Liver (tissue), 3 donors: ENCODE results near the gene RNU7-1.

Experiments
- ATF3 ChIP-seq: IDR thresholded peaks from 2 replicates; pipeline ENCODE4 v1.6.1; 2016; ENCODE audit warnings: antibody characterized with exemption
- EGR1 ChIP-seq, 2 donors: IDR thresholded peaks; 2 replicates each; pipeline ENCODE4 v1.6.1; 2016 to 2018; ENCODE audit warnings: antibody characterized with exemption in 2 of 2, low read depth in 2 of 2
- FOXA1 ChIP-seq: IDR thresholded peaks from 2 replicates; pipeline ENCODE4 v1.6.1; 2016; ENCODE audit warnings: antibody characterized with exemption
- GABPA ChIP-seq, 2 donors: IDR thresholded peaks in 1 of 2; conservative IDR thresholded peaks in 1 of 2; 2 replicates each; pipeline ENCODE4 v1.6.1; 2016; ENCODE audit warnings: antibody characterized with exemption in 2 of 2, mild to moderate bottlenecking in 1 of 2, moderate library complexity in 1 of 2
- HNF4G ChIP-seq: IDR thresholded peaks from 2 replicates; pipeline ENCODE4 v1.6.1; 2016; ENCODE audit warnings: antibody characterized with exemption
- RAD21 ChIP-seq, 2 donors: IDR thresholded peaks; 2 replicates each; pipeline ENCODE4 v1.6.1; 2016; ENCODE audit warnings: antibody characterized with exemption in 2 of 2, mild to moderate bottlenecking in 2 of 2
- SP1 ChIP-seq: IDR thresholded peaks from 2 replicates; pipeline ENCODE4 v1.6.1; 2018; ENCODE audit warnings: antibody characterized with exemption, mild to moderate bottlenecking
- TAF1 ChIP-seq: conservative IDR thresholded peaks from 2 replicates; pipeline ENCODE4 v1.6.1; 2016; ENCODE audit warnings: antibody characterized with exemption, mild to moderate bottlenecking
- YY1 ChIP-seq: IDR thresholded peaks from 2 replicates; pipeline ENCODE4 v1.6.1; 2016; ENCODE audit warnings: antibody characterized with exemption, mild to moderate bottlenecking
- TF ChIP-seq, protein P1 (sequence below): fragments of 150-350 bp; IDR thresholded peaks from 2 replicates; pipeline ENCODE4 v1.5.1; 2017; ENCODE audit warnings: improper control_type of control experiment, low read depth, low read length; ENCODE audit not compliant: missing input control
- TF ChIP-seq, protein P2 (sequence below): IDR thresholded peaks from 2 replicates; pipeline ENCODE4 v1.6.1; 2016; ENCODE audit warnings: antibody characterized with exemption
- TF ChIP-seq, protein P3 (sequence below): IDR thresholded peaks from 2 replicates; pipeline ENCODE4 v1.6.1; 2016; ENCODE audit warnings: antibody characterized with exemption, mild to moderate bottlenecking
- donor health status: healthy.
- donor health status: healthy.

DNA sequence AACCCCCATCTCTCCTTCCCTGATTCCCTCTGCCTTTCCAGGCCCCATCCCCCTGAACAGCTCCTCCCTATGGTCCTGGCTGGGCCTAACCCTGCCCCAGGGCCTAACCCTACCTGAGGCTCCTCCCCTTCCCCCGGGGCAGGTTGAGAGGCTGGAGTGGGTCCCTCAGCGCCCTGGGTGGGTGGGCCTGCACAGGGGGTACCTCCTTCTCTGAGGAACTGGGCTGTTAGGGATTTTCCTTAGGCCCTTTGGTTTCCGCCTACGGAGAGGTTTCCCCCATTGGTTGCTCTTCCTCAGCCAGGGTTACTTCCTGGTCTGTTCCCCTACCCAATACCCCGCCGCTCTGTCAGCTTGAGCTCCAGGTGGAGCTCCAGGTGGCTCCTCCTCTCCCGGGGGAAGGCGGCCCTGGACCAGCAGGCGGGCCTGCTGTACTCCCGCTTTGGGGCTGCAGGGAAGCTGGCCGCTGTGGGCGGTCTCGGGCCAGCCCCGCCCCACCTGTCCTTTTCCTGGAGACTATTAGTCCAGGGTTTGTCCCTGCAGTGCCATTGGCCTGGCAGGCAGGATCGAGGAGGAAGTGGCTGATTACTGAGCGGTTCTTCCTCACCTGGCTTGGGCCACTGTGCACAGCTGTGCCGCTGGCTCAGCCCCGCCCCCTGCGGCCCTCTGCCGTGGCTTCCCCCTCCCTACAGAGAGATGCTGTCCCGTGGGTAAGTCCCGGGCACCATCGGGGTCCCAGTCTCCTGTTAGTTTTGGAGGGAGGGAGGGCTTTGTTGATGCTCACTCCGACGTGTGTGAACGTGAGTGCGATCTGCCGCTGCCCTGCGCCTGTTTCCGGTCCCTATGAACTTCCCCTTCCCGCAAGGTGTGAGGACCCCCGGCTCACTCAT lies 2.7 kb downstream of the RNU7-1 start:
- peak in 1 of 2 donors; percentile 71 for TF ChIP-seq GABPA (IDR thresholded peaks at IDR 0.05 in 1 of 2, conservative IDR thresholded peaks at IDR 0.05 in 1 of 2)
- TF ChIP-seq TAF1: peak; percentile 92
- TF ChIP-seq, protein P1, sequence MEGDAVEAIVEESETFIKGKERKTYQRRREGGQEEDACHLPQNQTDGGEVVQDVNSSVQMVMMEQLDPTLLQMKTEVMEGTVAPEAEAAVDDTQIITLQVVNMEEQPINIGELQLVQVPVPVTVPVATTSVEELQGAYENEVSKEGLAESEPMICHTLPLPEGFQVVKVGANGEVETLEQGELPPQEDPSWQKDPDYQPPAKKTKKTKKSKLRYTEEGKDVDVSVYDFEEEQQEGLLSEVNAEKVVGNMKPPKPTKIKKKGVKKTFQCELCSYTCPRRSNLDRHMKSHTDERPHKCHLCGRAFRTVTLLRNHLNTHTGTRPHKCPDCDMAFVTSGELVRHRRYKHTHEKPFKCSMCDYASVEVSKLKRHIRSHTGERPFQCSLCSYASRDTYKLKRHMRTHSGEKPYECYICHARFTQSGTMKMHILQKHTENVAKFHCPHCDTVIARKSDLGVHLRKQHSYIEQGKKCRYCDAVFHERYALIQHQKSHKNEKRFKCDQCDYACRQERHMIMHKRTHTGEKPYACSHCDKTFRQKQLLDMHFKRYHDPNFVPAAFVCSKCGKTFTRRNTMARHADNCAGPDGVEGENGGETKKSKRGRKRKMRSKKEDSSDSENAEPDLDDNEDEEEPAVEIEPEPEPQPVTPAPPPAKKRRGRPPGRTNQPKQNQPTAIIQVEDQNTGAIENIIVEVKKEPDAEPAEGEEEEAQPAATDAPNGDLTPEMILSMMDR: no peak
- peak; percentile 86 for TF ChIP-seq YY1
- TF ChIP-seq ATF3: no peak
- TF ChIP-seq FOXA1: no peak
- TF ChIP-seq, protein P2, sequence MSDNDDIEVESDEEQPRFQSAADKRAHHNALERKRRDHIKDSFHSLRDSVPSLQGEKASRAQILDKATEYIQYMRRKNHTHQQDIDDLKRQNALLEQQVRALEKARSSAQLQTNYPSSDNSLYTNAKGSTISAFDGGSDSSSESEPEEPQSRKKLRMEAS: no peak
- TF ChIP-seq EGR1 (IDR thresholded peaks at IDR 0.05; ENCODE audit: low read depth in 2 of 2): peak; percentile 63 to 81
- no peak for TF ChIP-seq HNF4G
- TF ChIP-seq, protein P3, sequence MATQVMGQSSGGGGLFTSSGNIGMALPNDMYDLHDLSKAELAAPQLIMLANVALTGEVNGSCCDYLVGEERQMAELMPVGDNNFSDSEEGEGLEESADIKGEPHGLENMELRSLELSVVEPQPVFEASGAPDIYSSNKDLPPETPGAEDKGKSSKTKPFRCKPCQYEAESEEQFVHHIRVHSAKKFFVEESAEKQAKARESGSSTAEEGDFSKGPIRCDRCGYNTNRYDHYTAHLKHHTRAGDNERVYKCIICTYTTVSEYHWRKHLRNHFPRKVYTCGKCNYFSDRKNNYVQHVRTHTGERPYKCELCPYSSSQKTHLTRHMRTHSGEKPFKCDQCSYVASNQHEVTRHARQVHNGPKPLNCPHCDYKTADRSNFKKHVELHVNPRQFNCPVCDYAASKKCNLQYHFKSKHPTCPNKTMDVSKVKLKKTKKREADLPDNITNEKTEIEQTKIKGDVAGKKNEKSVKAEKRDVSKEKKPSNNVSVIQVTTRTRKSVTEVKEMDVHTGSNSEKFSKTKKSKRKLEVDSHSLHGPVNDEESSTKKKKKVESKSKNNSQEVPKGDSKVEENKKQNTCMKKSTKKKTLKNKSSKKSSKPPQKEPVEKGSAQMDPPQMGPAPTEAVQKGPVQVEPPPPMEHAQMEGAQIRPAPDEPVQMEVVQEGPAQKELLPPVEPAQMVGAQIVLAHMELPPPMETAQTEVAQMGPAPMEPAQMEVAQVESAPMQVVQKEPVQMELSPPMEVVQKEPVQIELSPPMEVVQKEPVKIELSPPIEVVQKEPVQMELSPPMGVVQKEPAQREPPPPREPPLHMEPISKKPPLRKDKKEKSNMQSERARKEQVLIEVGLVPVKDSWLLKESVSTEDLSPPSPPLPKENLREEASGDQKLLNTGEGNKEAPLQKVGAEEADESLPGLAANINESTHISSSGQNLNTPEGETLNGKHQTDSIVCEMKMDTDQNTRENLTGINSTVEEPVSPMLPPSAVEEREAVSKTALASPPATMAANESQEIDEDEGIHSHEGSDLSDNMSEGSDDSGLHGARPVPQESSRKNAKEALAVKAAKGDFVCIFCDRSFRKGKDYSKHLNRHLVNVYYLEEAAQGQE: peak; percentile 94
- peak; percentile 64 to 68 for TF ChIP-seq RAD21 (IDR thresholded peaks at IDR 0.05)
- TF ChIP-seq SP1: peak; percentile 88
